GM12891 (cell line): ENCODE results near the gene RNF114.

Experiments used
- POLR2A ChIP-seq: IDR thresholded peaks from 2 replicates; pipeline ENCODE4 v1.6.1; 2011; ENCODE audit warnings: low read depth, low read length, control low read depth
- POLR2AphosphoS5 ChIP-seq: IDR thresholded peaks from 2 replicates; pipeline ENCODE4 v1.6.1; 2011; ENCODE audit warnings: low read depth, low read length, control low read depth
- TAF1 ChIP-seq: IDR thresholded peaks from 2 replicates; pipeline ENCODE4 v1.6.1; 2011; ENCODE audit warnings: low read depth, low read length, control low read depth

DNA sequence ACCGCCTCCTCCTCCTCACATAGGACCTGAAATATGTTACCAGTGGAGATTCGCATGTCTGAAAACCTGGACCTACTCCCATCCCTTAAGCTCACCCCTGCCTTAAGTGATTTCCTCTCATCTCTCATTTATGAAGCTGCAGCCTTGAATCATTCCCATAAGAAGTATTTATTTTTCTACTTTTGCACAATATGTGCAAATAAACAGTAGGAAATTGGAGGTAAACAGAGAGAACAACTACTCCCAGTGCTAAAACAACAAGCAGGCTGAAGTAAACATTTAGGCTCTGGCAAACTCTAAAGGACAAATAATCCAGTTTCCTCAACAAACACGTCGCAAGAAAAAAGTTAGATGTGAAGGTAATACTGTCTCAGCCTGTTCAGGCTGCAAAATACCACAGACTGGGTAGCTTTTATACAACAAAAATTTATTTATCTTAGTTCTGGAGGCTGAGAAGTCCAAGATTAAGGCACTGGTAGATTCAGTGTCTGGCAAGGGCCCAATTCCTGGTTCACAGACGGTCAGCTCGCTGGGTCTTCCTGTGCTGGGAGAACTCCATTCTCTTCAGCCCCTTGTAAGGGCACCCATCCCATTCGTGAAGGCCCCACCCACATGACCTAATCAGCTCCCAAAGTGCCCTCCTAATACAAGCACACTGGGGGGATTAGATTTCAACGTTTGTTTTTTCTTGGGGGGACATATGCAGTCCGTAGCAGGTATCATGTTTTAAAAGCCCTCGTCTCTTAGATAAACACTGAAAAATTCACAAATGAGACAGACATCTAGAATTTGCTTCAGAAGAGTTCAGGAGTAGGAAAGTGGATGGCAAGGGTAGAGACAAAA, 36.4 kb upstream of the RNF114 start:
- TF ChIP-seq TAF1 (no peak), POLR2AphosphoS5 (no peak), POLR2A (no peak)
